H1 (cell line): ENCODE measurements around the gene SPTB. TPM values are rescaled to one million over a fixed set of nuclear protein-coding genes. Genes with fewer than 3 reads are reported as not detected.

Experiments
- CTCF ChIA-PET: fragments of 300-600 bp; sonication (Branson Sonifier 250); formaldehyde crosslinking; loops from one replicate; lab custom pipeline; 2021; ENCODE audit not compliant: partially characterized antibody; lab: Charles Lee
- POLR2A ChIA-PET: fragments of 300-600 bp; sonication (Branson Sonifier 250); formaldehyde crosslinking; loops from one replicate; lab custom pipeline; 2021; ENCODE audit warnings: inconsistent platforms; ENCODE audit not compliant: partially characterized antibody; lab: Charles Lee
- DNase-seq, 2 experiments: peaks; one replicate each; pipeline versions ENCODE4 v3.0.0 to v3.0.0-alpha.2; 2010 to 2022; ENCODE audit warnings: low spot score in 2 of 2, low read depth in 1 of 2, mixed read lengths in 1 of 2
- FAIRE-seq: peaks from 2 replicates; lab custom pipeline; 2011; peaks lifted over from hg19 to GRCh38; lab: Jason Lieb, UNC
- H2AFZ ChIP-seq: 2 replicates; pipeline ENCODE4 v1.8.1; 2012; ENCODE audit warnings: low read length, inconsistent platforms
- H2AK5ac ChIP-seq: 2 replicates; pipeline ENCODE4 v1.6.1; 2013; ENCODE audit warnings: low read depth, low read length
- H2BK120ac ChIP-seq: replicated peaks from 2 replicates; pipeline ENCODE3; 2013; ENCODE audit warnings: low read depth, low read length, inconsistent platforms
- H2BK12ac ChIP-seq: 2 replicates; pipeline ENCODE4 v1.6.1; 2013; ENCODE audit warnings: low read depth, low read length
- H2BK15ac ChIP-seq: 2 replicates; pipeline ENCODE4 v1.6.1; 2013; ENCODE audit warnings: low read length
- H2BK20ac ChIP-seq: 2 replicates; pipeline ENCODE4 v1.6.1; 2013; ENCODE audit warnings: low read length
- H2BK5ac ChIP-seq: 2 replicates; pipeline ENCODE4 v1.6.1; 2013; ENCODE audit warnings: low read depth, low read length
- H3K14ac ChIP-seq: 2 replicates; pipeline ENCODE4 v1.6.1; 2013; ENCODE audit warnings: inconsistent platforms; ENCODE audit not compliant: insufficient read length
- H3K18ac ChIP-seq: 2 replicates; pipeline ENCODE4 v1.6.1; 2013; ENCODE audit warnings: low read length; ENCODE audit errors: extremely low read depth
- H3K23ac ChIP-seq: 2 replicates; pipeline ENCODE4 v1.6.1; 2013; ENCODE audit warnings: inconsistent platforms; ENCODE audit not compliant: insufficient read length
- H3K23me2 ChIP-seq: 2 replicates; pipeline ENCODE4 v1.6.1; 2013; ENCODE audit warnings: low read depth, low read length
- H3K27ac ChIP-seq: 2 replicates; pipeline ENCODE4 v1.6.1; 2011; ENCODE audit warnings: low read depth, low read length, inconsistent platforms
- H3K27me3 ChIP-seq, 4 experiments: replicated peaks in 1 of 4; 1 replicate in 1 of 4; 2 replicates in 3 of 4; pipeline versions ENCODE4 v1.6.1 to v1.8.1; 2011 to 2013; ENCODE audit warnings: low read length in 3 of 4, mild to moderate bottlenecking in 3 of 4, inconsistent platforms in 2 of 4, mixed read lengths in 2 of 4, moderate library complexity in 1 of 4; ENCODE audit not compliant: control insufficient read depth in 3 of 4, insufficient read depth in 3 of 4; ENCODE audit errors: extremely low read depth in 1 of 4
- H3K36me3 ChIP-seq, 4 experiments: 2 replicates each; pipeline versions ENCODE4 v1.6.1 to v1.8.1; 2011 to 2013; ENCODE audit warnings: mild to moderate bottlenecking in 4 of 4, low read length in 3 of 4, moderate library complexity in 2 of 4, control low read depth in 1 of 4, inconsistent platforms in 1 of 4; ENCODE audit not compliant: insufficient read depth in 4 of 4, control insufficient read depth in 2 of 4
- H3K4ac ChIP-seq: replicated peaks from 2 replicates; pipeline ENCODE3; 2013; ENCODE audit warnings: low read length, low read depth, mixed read lengths, inconsistent platforms; ENCODE audit not compliant: insufficient read length
- H3K4me1 ChIP-seq, 4 experiments: replicated peaks in 1 of 4; 1 replicate in 1 of 4; 2 replicates in 3 of 4; pipeline versions ENCODE4 v1.6.1 to v1.8.1; 2011 to 2013; ENCODE audit warnings: low read length in 3 of 4, inconsistent platforms in 2 of 4, mixed read lengths in 1 of 4; ENCODE audit not compliant: insufficient read depth in 4 of 4, control insufficient read depth in 3 of 4
- H3K4me2 ChIP-seq, 2 experiments: 2 replicates each; pipeline versions ENCODE4 v1.6.1 to v1.8.1; 2011 to 2013; ENCODE audit warnings: low read depth in 2 of 2, low read length in 2 of 2, control low read depth in 1 of 2, inconsistent platforms in 1 of 2, mild to moderate bottlenecking in 1 of 2; ENCODE audit not compliant: insufficient read depth in 1 of 2
- H3K4me3 ChIP-seq, 4 experiments: fragments of 200-600, 300-600 bp in 1 of 4; sonication (generic), shearing (Covaris generic), sonication (Bioruptor Twin) in 1 of 4; 2 replicates each; pipeline versions ENCODE4 v1.5.1 to v1.8.1; 2011 to 2016; ENCODE audit warnings: low read length in 4 of 4, low read depth in 3 of 4, control low read depth in 2 of 4, inconsistent platforms in 2 of 4, mild to moderate bottlenecking in 2 of 4, mixed read lengths in 1 of 4, moderate library complexity in 1 of 4; ENCODE audit not compliant: insufficient read depth in 2 of 4; ENCODE audit errors: extremely low read depth in 1 of 4
- H3K56ac ChIP-seq: replicated peaks from 2 replicates; pipeline ENCODE3; 2013; ENCODE audit warnings: low read depth, mild to moderate bottlenecking, mixed read lengths, low read length, inconsistent platforms; ENCODE audit not compliant: insufficient read length
- H3K79me1 ChIP-seq: 2 replicates; pipeline ENCODE4 v1.6.1; 2013; ENCODE audit warnings: low read depth, low read length, control low read depth
- H3K79me2 ChIP-seq, 2 experiments: 2 replicates each; pipeline versions ENCODE4 v1.6.1 to v1.8.1; 2012 to 2013; ENCODE audit warnings: low read length in 2 of 2, mild to moderate bottlenecking in 2 of 2, inconsistent platforms in 1 of 2; ENCODE audit not compliant: insufficient read depth in 2 of 2, control insufficient read depth in 1 of 2
- H3K9ac ChIP-seq, 4 experiments: replicated peaks in 1 of 4; 1 replicate in 1 of 4; 2 replicates in 3 of 4; pipeline versions ENCODE4 v1.6.1 to v1.8.1; 2011 to 2013; ENCODE audit warnings: low read depth in 3 of 4, low read length in 3 of 4, control low read depth in 2 of 4, mild to moderate bottlenecking in 2 of 4, moderate library complexity in 2 of 4, inconsistent platforms in 1 of 4; ENCODE audit errors: extremely low read depth in 1 of 4
- H3K9me3 ChIP-seq, 2 experiments: 2 replicates each; pipeline versions ENCODE4 v1.6.1 to v1.8.1; 2012 to 2013; ENCODE audit warnings: mild to moderate bottlenecking in 2 of 2, moderate library complexity in 2 of 2, control low read depth in 1 of 2, inconsistent platforms in 1 of 2, low read depth in 1 of 2, low read length in 1 of 2, mixed read lengths in 1 of 2; ENCODE audit not compliant: insufficient read depth in 2 of 2
- H4K20me1 ChIP-seq, 2 experiments: replicated peaks in 1 of 2; 2 replicates each; pipeline versions ENCODE3 to v1.8.1; 2011 to 2013; ENCODE audit warnings: inconsistent platforms in 2 of 2, low read length in 2 of 2, mild to moderate bottlenecking in 1 of 2; ENCODE audit not compliant: insufficient read depth in 2 of 2, control insufficient read depth in 1 of 2
- H4K5ac ChIP-seq: 2 replicates; pipeline ENCODE4 v1.6.1; 2013; ENCODE audit warnings: low read length, low read depth, mixed read lengths, inconsistent platforms; ENCODE audit not compliant: insufficient read length
- H4K8ac ChIP-seq: 2 replicates; pipeline ENCODE4 v1.8.0; 2013; ENCODE audit warnings: mild to moderate bottlenecking, moderate library complexity, low read length, inconsistent platforms; ENCODE audit not compliant: insufficient read depth; ENCODE audit errors: extremely low read depth
- H4K91ac ChIP-seq: replicated peaks from 2 replicates; pipeline ENCODE3; 2013; ENCODE audit warnings: low read length, mixed read lengths, inconsistent platforms; ENCODE audit not compliant: insufficient read length
- ASH2L ChIP-seq: fragments of 200-600, 300-600 bp; sonication (generic); IDR thresholded peaks from one replicate; pipeline ENCODE4 v1.7.1; 2017; ENCODE audit warnings: low read length
- BCL11A ChIP-seq, 2 experiments: IDR thresholded peaks; one replicate each; pipeline ENCODE4 v1.6.1; 2011; ENCODE audit warnings: low read depth in 2 of 2, low read length in 2 of 2, mild to moderate bottlenecking in 2 of 2
- CHD1 ChIP-seq: IDR thresholded peaks from 2 replicates; pipeline ENCODE4 v1.6.1; 2012; ENCODE audit warnings: low read depth, low read length, improper control_type of control experiment
- EP300 ChIP-seq, 2 experiments: IDR thresholded peaks; 1 replicate in 1 of 2; 2 replicates in 1 of 2; pipeline ENCODE4 v1.6.1; 2011 to 2012; ENCODE audit warnings: low read depth in 2 of 2, low read length in 2 of 2, mild to moderate bottlenecking in 2 of 2, borderline replicate concordance in 1 of 2, inconsistent platforms in 1 of 2, moderate library complexity in 1 of 2
- HDAC2 ChIP-seq, 2 experiments: fragments of 300-600 bp in 1 of 2; sonication (generic) in 1 of 2; IDR thresholded peaks; 2 replicates each; pipeline ENCODE4 v1.6.1; 2011 to 2012; ENCODE audit warnings: low read depth in 2 of 2, low read length in 2 of 2, mild to moderate bottlenecking in 2 of 2, moderate library complexity in 2 of 2, borderline replicate concordance in 1 of 2, inconsistent platforms in 1 of 2
- KDM4A ChIP-seq: IDR thresholded peaks from one replicate; pipeline ENCODE4 v1.7.1; 2012; ENCODE audit warnings: low read depth, mild to moderate bottlenecking, moderate library complexity, low read length, inconsistent platforms; ENCODE audit not compliant: severe bottlenecking
- SIX5 ChIP-seq: IDR thresholded peaks from 2 replicates; pipeline ENCODE4 v1.6.1; 2011; ENCODE audit warnings: mild to moderate bottlenecking, low read depth, low read length
- SP1 ChIP-seq: IDR thresholded peaks from 2 replicates; pipeline ENCODE4 v1.6.1; 2011; ENCODE audit warnings: low read depth, low read length
- WGBS, 2 experiments: shearing (Covaris generic) in 1 of 2; methylation state at CpG; one replicate each; pipeline versions ENCODE4 v1.1.6 to v1.1.7; 2013 to 2015; ENCODE audit warnings: low lambda C conversion rate in 2 of 2, mixed read lengths in 2 of 2, inconsistent platforms in 1 of 2, low coverage in 1 of 2, missing lambda C conversion rate in 1 of 2; ENCODE audit not compliant: insufficient replicate concordance in 2 of 2, insufficient coverage in 1 of 2, insufficient read length in 1 of 2; ENCODE audit errors: extremely low coverage in 1 of 2, missing lambda C conversion rate in 1 of 2; 5-methylcytosine and 5-hydroxymethylcytosine counted together
- polyA plus RNA-seq, 7 experiments: library from polyadenylated mRNA; depleted of rRNA in 3 of 7; stranded (reverse) in 5 of 7; unstranded in 2 of 7; fragments of >200 nt in 5 of 7; fragments of 200-250 nt in 2 of 7; gene quantifications; 1 replicate in 5 of 7; 2 replicates in 1 of 7; 4 replicates in 1 of 7; pipeline versions ENCODE4 v1.2.1 to v1.2.3, GENCODE V29; 2011 to 2013; ENCODE audit warnings: missing spikeins in 2 of 7, mixed read lengths in 2 of 7
- total RNA-seq: library from RNA; stranded (reverse); fragmentation: NEBNext Ultra II Directional; extraction: Animal tissue kit (Norgen Biotek cat#: 25700); gene quantifications from 2 replicates; pipeline ENCODE4 v1.2.1, GENCODE V29; 2021

SPTB gene
- total and polyA plus RNA-seq, 2 of the 8 experiments (the other 6 are each of a cell fraction or from before 2014, with no cell fraction given): 0.30 to 2.4 TPM

DNA sequence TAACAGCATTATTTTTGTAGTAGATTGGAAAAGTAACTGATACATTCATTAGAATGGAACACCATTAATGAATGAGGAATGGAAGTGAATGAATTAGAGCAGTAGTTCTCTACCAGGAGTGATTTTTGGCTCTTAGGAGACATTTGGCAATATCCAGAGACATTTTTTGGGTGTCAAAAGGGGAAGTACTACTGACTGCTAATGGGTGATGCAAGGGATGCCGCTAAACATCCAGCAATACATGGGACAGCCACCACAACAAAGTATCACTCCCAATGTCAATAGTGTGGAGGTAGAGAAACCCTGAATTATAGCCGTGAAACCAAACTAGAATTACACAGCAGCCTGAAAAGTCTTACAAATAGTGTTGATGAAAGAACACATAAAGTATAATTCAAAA, 36.1 kb upstream of the SPTB start:
- peak overlapping the region; percentile 79 to 90; a peak in 1 of 4 replicates for H3K4me2 ChIP-seq
- H3K27me3 ChIP-seq: no peaks in the 10 kb centered on the region
- ChIA-PET CTCF (interaction anchor here (1.0 to 1.7 kb wide), 5 partner anchors 9 to 245 kb away, joined by 3 to 9 read pairs (median 4); no protein-coding TSS in a partner anchor), POLR2A (interaction anchor here (1.3 to 2.3 kb wide), 3 partner anchors 9 to 40 kb away, joined by 4 to 17 read pairs (median 10); no protein-coding TSS in a partner anchor)
- peaks cover 5% of the 10 kb centered on the region for H3K23me2 ChIP-seq
- FAIRE-seq (no peak), DNase-seq (no peak)
- peak overlapping the region in 1 of 4 experiments; percentile 90; a peak in 3 of 8 replicates for H3K4me3 ChIP-seq
- H3K79me2 ChIP-seq: peaks cover 5 to 28% of the 10 kb centered on the region in 2 experiments; a peak in 3 of 4 replicates
- no peak overlapping the region for H4K91ac ChIP-seq
- no peaks in the 10 kb centered on the region for H3K36me3 ChIP-seq
- WGBS, 2 experiments: 89% methylated on average over 2 of the region's 2 CpGs; no CpG with 5 or more reads in 1 of the 2 experiments
- no peak overlapping the region for H2BK20ac ChIP-seq
- H3K4me1 ChIP-seq: peaks cover 0 to 4% (median 3%) of the 10 kb centered on the region in 4 experiments; a peak in 4 of 7 replicates
- no peak overlapping the region for H2BK120ac ChIP-seq
- no peaks in the 10 kb centered on the region for H4K20me1 ChIP-seq
- H3K9ac ChIP-seq: no peak overlapping the region
- no peak for TF ChIP-seq EP300 (IDR thresholded peaks at IDR 0.05; ENCODE audit: borderline replicate concordance in 1 of 2, low read depth in 2 of 2, low read length in 2 of 2)
- TF ChIP-seq BCL11A (IDR thresholded peaks at IDR 0.05; ENCODE audit: low read depth in 2 of 2, low read length in 2 of 2): no peak
- TF ChIP-seq SIX5: no peak
- TF ChIP-seq HDAC2 (IDR thresholded peaks at IDR 0.05; ENCODE audit: borderline replicate concordance in 1 of 2, low read depth in 2 of 2, low read length in 2 of 2): no peak
- no peak for TF ChIP-seq ASH2L
- TF ChIP-seq CHD1: no peak
- TF ChIP-seq SP1: no peak
- no peak for TF ChIP-seq KDM4A
- TF ChIP-seq, all 59 proteins: peak for 0
- Histone ChIP-seq H2BK15ac (no peak overlapping the region), H4K8ac (no peak overlapping the region), H3K18ac (no peak overlapping the region), H3K9me3 (no peaks in the 10 kb centered on the region), H2BK5ac (no peak overlapping the region), H3K4ac (no peak overlapping the region), H4K5ac (no peak overlapping the region), H2AFZ (no peak overlapping the region), H3K79me1 (no peaks in the 10 kb centered on the region; the same call in none of the 2 replicates), H3K14ac (no peak overlapping the region), H3K56ac (no peak overlapping the region), H3K27ac (no peak overlapping the region), H3K23ac (no peak overlapping the region), H2BK12ac (no peak overlapping the region), H2AK5ac (no peak overlapping the region)
